HepG2 (cell line): ENCODE results near the gene PRPF18. TPM values are rescaled to one million over a fixed set of nuclear protein-coding genes. Genes with fewer than 3 reads are reported as not detected.

ENCODE experiments used
- DNMT1 ChIP-seq: sonication (generic); formaldehyde crosslinking; IDR thresholded peaks from 2 replicates; pipeline ENCODE4 v1.5.1; 2020; ENCODE audit warnings: mild to moderate bottlenecking, missing genetic modification reagents
- HIC2 ChIP-seq: sonication (generic); formaldehyde crosslinking; IDR thresholded peaks from 2 replicates; pipeline ENCODE4 v1.9.0; 2022; ENCODE audit warnings: low read depth, missing genetic modification reagents
- PHF8 ChIP-seq: sonication (generic); formaldehyde crosslinking; IDR thresholded peaks from 2 replicates; pipeline ENCODE4 v1.5.0; 2020; ENCODE audit warnings: missing genetic modification reagents
- PLRG1 ChIP-seq: fragments of 450-650 bp; conservative IDR thresholded peaks from 2 replicates; pipeline ENCODE4 v1.6.1; 2016
- TBX3 ChIP-seq: fragments of 450-650 bp; IDR thresholded peaks from 2 replicates; pipeline ENCODE4 v1.6.1; 2017; ENCODE audit warnings: antibody characterized with exemption, mild to moderate bottlenecking, inconsistent platforms, borderline replicate concordance
- XBP1 ChIP-seq: sonication (generic); formaldehyde crosslinking; IDR thresholded peaks from 2 replicates; pipeline ENCODE4 v1.5.0; 2020; ENCODE audit warnings: missing genetic modification reagents
- ZXDC ChIP-seq: sonication (generic); formaldehyde crosslinking; IDR thresholded peaks from 2 replicates; pipeline ENCODE4 v1.5.0; 2020; ENCODE audit warnings: mild to moderate bottlenecking, missing genetic modification reagents
- polyA plus RNA-seq, 8 experiments: library from polyadenylated mRNA; depleted of rRNA in 3 of 8; stranded (reverse) in 7 of 8; unstranded in 1 of 8; fragments of >200 nt; fragmentation: Illumina TruSeq in 4 of 8; extraction: Trizol in 4 of 8; gene quantifications; 2 replicates each; pipeline versions ENCODE4 v1.2.1 to v1.2.3, GENCODE V29; 2011 to 2016; ENCODE audit warnings: low read depth in 4 of 8, missing spikeins in 1 of 8, mixed read lengths in 1 of 8; ENCODE audit not compliant: insufficient read depth in 1 of 8
- total RNA-seq, 5 experiments: library from RNA; depleted of rRNA; stranded (reverse); fragments of >200 nt; fragmentation: Illumina TruSeq; extraction: Trizol; gene quantifications; 2 replicates each; pipeline ENCODE4 v1.2.3, GENCODE V29; 2016; ENCODE audit warnings: low read depth in 1 of 5
- TF ChIP-seq, protein P1 (sequence below): sonication (generic); formaldehyde crosslinking; IDR thresholded peaks from 2 replicates; pipeline ENCODE4 v1.9.0; 2021; ENCODE audit warnings: missing genetic modification reagents, borderline replicate concordance
- TF ChIP-seq, protein P2 (sequence below): IDR thresholded peaks from 2 replicates; pipeline ENCODE4 v1.6.1; 2016; ENCODE audit warnings: missing compliant biosample characterization, missing genetic modification reagents, borderline replicate concordance

PRPF18 gene
- total and polyA plus RNA-seq, 2 of the 13 experiments (the other 11 are each of a cell fraction or from before 2014, with no cell fraction given), result 6.1 to 17.2 TPM

- TF ChIP-seq HIC2 (CRISPR knock-in tag) (no peak), PLRG1 (no peak), PHF8 (CRISPR knock-in tag) (no peak), ZXDC (CRISPR knock-in tag) (no peak), XBP1 (CRISPR knock-in tag) (no peak), DNMT1 (no peak), TBX3 (no peak)
- TF ChIP-seq, protein P1, sequence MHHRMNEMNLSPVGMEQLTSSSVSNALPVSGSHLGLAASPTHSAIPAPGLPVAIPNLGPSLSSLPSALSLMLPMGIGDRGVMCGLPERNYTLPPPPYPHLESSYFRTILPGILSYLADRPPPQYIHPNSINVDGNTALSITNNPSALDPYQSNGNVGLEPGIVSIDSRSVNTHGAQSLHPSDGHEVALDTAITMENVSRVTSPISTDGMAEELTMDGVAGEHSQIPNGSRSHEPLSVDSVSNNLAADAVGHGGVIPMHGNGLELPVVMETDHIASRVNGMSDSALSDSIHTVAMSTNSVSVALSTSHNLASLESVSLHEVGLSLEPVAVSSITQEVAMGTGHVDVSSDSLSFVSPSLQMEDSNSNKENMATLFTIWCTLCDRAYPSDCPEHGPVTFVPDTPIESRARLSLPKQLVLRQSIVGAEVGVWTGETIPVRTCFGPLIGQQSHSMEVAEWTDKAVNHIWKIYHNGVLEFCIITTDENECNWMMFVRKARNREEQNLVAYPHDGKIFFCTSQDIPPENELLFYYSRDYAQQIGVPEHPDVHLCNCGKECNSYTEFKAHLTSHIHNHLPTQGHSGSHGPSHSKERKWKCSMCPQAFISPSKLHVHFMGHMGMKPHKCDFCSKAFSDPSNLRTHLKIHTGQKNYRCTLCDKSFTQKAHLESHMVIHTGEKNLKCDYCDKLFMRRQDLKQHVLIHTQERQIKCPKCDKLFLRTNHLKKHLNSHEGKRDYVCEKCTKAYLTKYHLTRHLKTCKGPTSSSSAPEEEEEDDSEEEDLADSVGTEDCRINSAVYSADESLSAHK (CRISPR knock-in tag), result no peak
- TF ChIP-seq, protein P2, sequence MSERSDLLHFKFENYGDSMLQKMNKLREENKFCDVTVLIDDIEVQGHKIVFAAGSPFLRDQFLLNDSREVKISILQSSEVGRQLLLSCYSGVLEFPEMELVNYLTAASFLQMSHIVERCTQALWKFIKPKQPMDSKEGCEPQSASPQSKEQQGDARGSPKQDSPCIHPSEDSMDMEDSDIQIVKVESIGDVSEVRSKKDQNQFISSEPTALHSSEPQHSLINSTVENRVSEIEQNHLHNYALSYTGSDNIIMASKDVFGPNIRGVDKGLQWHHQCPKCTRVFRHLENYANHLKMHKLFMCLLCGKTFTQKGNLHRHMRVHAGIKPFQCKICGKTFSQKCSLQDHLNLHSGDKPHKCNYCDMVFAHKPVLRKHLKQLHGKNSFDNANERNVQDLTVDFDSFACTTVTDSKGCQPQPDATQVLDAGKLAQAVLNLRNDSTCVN (CRISPR knock-in tag), result no peak
These were observed 67.5 kb downstream of the PRPF18 start (continued) for GRCh38 chr10:13654118-13654830.
